Hindlimb muscle (tissue), 1 donor: Measurements from ENCODE around the gene SLC35A2. TPM values are rescaled to one million over a fixed set of nuclear protein-coding genes. Genes with fewer than 3 reads are reported as not detected.

Experiments used
- DNase-seq: peaks from one replicate; pipeline ENCODE4 v3.0.0-alpha.2; 2013
- polyA plus RNA-seq: library from polyadenylated mRNA; unstranded; fragments of 120-200 nt; gene quantifications from one replicate; pipeline ENCODE4 v1.2.1, GENCODE V29; 2013; ENCODE audit not compliant: insufficient read length

SLC35A2 gene
- 16.4 TPM for polyA plus RNA-seq

DNA sequence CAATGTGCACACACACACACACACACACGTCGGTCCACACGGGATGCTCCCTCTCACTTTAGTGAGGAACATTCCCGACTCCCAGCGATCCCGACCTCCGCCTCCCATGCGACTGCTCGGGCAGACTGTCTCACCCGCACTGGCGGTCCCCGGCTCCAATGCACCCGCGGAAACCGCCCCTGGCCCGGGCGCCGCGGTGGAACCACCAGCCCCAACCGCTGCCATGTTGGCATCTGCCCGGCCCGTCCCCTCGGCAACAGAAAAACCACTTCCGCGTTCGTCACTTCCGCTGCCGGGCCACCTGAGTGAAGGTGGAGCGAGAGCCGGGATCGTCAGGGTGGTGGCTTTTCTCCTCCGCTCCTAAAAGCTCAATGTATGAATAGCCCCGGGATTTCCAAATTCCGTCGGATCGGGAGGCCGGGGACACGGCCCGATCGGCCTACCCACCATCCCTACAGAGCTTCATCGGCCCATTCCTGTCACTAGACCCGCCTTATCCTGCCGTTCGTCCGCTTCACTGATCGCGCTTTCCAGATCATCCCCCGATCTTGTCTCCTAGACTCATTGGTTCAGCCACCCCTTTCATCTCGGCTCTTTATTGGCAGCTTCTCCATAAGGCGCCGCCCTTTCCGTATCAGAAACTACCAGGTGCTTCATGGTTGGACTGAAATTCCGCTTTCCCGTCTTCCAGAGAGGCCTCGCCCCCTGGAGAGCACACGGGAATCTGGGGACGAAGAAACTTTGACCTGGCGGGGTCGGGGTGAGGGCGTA is at the start of gene SLC35A2:
Gene SLC35A2 (minus strand): TSS at position 235 of the 771 bp plus-strand sequence. CDS start 10 bp downstream, at position 225.
- DNase-seq = peak; percentile 79

DNA sequence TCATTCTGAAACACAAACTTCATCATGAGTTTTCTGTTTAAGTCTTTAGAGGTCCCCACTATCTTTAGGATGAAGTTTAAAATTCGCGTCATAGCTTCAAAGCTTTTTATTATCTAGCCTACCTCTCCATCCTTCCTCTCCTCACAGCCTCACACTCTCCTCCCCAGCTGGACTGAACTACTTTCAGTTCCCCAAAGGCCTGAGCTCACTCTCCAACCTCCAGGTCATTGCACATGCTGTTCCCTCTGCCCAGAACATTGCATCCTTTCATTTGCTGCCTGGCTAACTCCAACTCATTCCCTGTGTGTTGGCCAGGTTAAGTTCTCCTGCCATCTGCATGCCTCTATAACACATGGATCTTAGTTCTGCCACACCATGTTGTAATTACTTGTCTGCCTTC is 48.8 kb upstream of the SLC35A2 start:
- DNase-seq = no peak

DNA sequence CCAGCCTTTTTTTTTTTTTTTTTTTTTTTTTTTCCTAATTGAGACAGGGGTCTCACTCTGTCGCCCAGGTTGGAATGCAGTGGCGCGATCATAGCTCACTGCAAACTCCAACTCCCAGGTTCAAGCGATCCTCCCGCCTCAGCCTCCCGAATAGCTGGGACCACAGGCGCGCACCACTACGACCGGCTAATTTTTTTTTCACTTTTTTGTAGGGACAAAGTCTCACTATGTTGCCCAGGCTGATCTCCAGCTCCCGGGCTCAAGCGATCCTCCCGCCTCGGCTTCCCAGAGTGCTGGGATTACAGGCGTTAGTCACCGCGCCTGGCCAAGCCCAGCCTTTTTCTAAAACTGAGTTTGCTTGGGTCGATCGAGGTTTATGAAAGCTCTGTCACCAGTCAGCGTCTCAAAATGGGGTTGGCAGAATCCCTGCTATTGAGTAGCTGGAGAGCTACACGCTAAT is 47.2 kb upstream of the SLC35A2 start:
- peak; percentile 36 for DNase-seq

DNA sequence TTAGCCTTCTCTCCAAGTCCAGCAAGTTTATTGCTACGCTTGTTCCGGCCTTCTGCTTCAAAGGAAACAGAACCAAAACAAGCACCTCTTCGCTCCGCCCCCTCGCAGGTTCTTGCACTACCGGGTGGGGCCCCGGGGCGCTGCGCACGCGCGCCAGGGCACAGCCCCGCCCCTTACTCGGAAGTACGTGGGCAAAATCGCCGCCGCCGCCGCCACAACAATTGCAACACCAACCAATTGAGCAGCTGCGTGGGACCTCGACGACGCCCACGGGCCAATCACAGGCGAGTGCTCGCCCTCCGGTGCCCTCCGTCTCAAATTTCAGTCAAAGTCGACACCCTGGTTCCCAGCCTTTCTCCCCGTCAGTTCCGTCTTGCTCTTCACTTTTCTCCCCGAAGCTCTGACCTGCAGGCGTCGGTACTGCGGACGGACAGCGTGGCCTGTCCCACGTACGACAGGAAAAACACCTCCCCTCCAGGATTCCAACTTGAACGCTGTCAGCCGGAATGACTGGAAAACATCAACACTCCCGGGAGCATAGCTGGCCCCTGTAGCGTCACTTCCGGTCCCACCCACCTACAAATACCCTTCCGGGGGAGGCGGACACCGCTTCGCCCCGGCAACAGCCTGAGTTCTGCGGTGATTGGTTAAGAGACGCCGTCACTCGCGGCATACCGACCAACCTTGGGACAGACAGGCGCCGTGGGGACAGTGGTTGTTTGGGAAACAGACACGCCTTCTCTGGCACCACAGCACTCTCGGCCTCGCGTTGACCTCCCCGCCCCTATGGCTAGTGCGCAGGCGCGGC is 46.6 kb upstream of the SLC35A2 start:
- peak; percentile 96 for DNase-seq

DNA sequence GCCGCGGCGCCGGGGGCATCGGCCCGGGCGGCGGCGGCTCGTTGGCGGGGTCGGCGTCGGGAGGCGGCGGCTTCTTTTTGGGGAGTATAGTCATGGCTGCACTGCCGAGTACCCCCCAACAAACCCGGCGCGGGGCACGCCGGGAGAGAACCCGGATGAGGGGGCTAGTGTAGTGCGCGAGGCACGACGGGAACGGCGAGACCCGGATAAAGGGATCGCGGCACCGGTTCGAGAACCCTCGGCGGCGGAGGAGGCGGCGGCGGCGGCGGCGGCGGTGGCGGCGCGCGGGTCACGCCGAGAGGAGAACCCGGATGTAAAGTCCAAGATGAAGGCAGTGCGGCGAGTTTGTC is 46.0 kb upstream of the SLC35A2 start, which contains the start of gene OTUD5:
Gene OTUD5 (minus strand): TSS at position 131 of the 350 bp plus-strand sequence. CDS start 37 bp downstream, at position 94.
- peak; percentile 55 for DNase-seq

DNA sequence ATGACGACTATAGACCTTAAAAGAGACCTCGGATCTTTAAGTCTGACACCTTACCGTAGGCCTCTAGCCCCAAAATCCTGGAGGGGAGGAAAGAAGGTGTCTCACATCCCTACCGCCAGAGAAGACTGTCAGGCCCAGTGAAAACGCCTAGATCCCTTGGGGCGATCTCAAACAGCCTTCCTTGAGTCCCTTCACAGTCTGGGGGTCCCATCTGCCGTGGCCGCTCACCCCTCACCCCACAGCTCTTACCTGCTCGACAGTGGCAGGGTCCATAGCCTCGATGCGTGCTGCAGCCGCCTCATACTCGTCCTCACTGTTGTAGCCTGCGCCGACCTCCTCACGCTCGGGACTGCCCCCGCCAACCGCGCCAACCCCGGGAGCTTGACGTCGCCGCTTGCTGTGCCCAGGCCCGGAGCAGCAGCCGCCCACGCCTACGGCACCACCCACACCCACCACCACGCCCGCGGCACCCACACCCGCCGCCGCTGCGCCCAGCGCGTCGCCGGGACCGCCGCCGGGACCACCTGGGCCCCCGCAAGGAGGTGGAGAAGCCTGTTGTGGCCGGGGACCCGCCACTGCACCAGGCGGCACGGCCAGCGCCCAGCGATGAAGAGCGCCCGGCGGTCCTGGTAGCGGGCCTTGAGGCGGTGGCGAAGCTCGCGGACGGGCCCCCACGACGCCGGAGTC is 45.4 kb upstream of the SLC35A2 start:
- DNase-seq = no peak

DNA sequence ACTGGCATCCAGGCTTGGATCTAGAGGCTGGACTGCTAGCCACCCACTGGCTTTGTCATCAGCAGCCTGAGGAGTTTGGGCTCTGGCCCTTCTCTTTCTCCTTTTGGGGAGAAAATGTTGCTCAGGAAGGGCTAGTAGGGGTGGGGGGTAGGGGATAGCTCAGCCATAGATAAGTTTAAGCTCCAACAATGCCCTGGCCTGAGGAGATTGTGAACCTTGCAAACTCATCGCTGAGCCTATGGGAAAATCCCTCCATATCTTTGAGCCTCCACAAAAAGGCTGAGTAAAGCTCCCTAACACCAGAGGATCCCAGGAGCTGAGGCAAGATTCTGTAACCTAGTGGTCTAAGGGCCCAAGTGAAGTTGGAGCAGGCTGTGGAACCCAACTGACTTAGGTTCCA is 37.1 kb upstream of the SLC35A2 start:
- no peak for DNase-seq

DNA sequence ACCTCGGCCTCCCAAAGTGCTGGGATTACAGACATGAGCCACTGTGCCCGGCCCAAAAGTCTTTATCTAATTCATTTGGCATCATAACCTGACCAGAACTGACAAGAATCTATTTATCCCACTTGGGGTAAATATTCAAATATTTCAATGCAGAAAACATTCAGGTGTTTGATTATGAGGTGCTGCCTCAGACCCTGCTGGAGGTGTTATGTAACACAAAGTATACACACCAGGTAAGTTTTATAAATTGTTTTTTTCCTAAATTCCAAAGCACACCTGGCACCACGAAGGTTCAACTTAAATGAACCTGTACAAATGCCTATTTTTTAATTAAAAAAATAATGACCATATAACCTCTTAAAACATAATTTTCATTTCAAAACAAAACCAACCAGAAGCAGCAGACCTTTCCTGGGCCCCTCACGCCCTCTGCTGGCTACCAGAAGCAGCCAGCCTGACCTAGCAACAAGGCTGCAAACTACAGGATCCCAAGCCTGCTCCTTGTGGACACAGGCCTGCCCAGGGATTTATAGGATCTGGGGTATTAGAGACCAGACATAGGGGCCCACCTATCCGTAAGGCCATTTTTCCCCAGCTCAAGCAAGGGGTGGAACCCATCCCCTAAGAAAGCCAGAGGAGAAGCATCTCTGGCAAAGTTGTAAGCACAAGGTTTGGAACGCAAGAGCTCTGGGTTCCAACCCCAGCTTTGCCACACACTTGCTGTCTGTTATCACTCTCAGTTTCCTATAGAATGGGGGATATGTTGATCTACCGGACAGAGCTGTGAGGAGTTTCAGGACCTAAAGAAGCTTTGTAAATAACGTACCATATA is 34.3 kb upstream of the SLC35A2 start:
- no peak for DNase-seq

DNA sequence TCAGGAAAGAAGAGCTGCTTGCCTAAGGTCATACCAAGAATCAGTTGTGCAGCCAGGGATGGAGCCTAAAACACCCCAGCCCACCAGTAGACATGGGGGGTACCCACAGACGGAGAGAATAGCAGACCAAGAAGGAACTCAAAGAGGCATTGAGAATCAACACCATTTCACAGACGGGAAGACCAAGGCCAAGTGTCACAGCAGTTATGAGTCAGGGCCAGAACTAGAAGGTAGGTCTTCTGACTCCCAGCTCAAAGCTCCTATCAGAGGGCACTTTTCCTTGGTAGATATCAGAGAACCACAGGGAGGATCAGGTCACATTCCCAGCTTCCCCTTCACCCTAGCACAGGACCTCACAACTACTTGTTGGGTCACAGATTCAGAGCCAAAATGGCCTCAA is 31.4 kb upstream of the SLC35A2 start:
- no peak for DNase-seq

DNA sequence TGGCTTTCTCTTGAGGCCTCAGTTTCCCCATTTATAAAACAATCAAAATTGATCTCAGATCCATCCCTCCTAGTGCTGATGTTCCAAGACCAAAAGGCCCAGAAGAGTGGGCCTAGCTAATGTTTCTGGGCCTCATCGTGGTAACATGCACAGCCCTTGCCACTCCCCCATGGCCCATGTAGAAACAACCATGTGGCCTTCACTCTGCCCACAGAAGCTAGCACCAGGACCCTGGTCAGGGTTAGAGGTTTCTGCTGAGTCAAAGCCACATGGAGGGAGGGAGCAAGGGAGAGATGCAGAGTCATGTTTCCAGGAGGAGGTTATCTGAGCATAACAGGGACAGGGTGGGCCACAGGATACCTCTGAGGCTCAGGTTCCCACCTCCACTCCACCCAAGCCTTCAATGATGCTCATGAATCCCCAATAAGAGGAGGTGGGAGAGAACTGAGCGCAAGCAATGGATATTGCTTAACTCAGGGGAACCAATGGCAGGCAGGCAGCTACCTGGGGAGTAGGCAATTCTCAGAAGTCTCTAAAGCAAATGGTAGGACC is 29.0 kb upstream of the SLC35A2 start:
- no peak for DNase-seq

DNA sequence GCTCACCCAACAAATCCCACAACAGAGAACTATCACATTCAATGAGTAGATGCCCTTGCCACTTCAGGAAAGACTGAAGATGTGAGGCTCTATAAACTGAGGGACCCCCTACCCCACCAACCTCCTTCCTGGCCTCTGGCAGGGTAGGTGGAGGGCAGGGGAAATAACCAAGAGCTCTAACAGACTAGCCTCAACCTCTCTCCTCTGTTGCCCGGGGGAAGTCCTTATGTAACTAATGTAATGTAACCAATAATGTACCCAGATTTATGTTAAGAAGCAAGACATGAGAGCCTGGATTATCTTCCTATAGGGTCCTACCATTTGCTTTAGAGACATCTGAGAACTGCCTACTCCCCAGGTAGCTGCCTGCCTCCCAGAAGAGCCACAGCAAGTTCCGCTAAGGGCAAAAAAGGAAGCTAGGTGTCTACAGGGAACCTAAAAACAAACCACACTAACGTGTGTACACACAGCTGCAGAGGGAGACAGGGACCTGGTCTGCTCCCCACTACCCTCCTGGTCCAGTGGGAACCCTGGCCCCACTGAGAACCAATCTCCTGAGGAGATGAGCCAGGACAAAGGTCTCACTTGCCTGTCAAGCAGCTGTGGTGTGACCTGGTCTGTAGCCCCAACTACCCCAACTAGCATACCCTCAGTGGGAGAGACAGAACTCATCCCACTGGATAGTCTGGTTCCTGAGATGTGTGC is 28.2 kb upstream of the SLC35A2 start:
- DNase-seq = no peak

DNA sequence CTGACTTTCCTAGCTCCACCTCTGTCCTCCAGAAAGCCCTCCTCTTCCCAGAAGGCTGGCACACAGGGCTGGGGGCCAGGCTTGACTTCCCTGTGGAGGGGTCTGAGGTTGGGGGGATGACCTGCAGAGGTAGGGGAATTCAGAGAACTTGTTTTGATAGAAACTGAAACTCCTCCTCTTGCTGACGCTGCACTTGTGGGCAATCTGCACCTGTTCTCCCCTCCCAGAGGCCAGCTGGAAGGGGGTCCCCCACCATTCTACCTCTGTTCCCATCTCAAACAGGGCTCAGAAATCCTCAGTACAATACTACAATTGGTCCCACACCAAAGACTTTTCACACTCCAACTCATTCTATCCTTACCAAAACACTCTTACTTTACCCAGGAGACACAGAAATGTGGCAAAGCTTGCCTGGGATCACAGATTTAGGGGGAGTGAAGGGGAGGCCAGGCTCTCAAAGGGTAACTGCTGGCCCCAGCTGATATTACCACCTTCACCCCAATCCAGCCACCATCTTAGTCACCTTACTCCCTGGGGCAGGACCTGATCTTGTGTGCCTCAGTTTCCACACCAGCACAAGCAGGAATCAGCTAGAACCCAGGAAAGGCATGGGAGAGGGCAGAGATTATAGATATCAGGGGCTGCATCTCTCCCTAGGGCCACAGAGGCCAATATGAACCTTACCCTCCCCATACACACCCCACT is 27.4 kb upstream of the SLC35A2 start:
- no peak for DNase-seq

DNA sequence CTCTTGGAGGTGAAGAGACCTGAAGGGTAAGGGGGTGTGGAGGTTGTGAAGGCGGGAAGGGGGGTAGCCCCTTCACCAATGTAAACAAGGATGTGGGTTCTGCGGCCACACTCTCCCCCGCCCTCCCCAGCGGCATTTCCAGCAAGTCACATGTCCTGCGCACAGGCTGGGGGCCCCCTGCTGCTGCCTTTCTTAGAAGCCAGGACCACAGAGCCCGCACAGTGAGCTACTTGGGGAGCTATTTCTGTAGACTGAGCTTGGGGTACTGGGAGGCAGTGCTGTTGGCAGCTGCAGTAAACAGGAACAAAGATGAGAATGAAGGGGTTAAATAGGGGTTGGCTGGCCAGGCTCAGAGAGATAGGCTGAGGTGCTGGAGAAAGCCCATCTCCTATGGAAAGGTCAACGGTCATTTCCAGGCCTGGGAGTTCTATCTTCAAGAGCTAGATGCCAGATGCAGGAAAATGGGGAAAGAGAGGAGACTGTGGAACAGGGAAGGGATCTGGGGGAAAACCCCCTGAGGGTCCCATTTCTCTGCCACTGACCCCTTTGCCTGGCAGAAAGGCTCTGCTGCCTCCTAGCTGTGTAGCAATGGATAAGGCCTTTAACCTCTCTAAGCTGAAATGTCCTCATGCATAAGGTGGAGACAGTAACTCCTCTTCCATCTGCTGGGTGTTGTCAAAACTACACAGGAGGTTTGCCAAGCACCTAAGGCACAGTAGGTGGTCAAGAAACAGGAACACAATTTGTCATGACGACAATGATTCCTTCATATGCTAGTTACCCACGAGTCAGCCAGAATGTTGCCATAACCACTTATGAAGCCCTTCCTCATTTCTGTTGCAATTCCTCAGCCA is 25.8 kb upstream of the SLC35A2 start:
- DNase-seq = no peak

DNA sequence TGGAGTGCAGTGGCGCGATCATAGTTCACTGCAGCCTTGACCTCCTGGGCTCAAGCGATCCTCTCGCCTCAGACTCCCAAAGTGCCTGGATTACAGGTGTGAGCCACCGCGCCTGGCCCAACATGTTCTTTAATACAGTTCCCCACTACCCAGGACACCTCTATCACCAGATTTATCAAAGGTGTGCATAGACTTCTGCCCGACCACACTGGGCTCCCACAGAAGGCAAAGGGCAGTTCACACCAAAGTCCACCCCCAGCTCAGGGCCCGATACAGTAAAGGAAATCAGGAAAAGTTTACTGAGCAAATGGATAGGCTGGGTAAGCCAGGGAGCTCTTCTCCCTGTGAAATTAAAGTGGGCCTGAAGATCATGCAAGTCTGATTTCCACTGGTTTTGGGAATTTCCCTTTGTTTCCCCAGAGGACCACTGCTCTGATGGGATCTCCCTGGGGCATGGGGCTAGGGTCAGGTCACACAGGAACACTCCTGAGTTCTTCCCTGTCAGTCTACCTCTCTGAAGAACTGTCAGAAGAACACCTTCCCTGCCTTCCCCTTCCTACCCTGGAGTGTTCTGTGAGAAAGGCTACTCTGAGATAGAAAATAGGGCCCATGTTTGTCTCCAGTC is 25.1 kb upstream of the SLC35A2 start:
- DNase-seq = no peak

DNA sequence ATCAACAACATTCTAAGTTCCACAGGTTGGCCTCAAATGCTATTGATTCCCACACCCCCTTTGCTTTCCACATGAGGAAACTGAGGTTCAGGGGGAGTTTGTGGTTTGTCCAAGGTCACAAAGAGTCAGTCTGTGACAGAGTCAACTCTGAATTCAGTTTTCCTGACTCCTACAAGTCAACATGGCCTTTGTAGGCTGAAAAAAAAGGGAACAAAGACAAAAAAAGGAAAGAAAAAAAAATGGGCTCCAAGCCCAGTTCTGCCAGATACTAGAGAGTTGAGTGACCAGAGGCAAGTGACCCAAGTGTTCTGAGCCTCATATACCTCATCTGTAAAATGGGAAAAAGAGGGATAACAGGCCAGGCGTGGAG is 23.8 kb upstream of the SLC35A2 start:
- no peak for DNase-seq

DNA sequence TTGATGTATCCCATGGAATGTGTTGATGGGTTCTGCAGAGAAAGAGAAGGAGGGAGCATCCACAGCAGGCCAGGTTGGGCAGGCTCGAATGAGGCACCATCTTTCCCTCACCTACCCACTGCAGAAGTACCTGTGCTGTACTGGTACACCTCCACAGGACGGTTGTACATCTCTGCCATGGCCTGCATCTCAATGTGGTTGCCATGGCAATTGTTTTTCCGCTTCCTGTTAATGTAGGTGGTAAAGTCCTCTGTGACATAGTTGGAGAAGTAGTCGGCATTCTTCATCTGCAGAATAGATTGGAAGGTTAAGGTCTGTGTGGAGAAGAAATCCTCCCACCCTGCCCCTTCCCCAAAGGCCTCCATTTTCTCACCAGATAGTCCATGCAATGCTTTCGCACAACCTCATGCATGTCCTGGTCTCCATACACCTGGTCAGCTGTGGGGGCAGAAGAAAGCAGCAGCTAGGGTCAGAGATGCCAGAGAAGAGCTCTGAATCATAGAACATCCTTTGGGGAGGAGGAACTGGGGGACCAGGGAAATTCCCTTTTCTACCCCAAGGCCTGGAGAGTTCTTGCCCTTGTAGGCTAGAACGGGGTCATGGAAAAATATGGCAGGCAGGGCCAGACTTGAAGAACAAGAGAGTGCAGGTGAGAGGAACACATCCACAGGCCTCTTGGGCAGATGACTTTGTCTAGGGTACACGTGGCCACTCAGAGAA is 23.3 kb upstream of the SLC35A2 start:
- DNase-seq = no peak

DNA sequence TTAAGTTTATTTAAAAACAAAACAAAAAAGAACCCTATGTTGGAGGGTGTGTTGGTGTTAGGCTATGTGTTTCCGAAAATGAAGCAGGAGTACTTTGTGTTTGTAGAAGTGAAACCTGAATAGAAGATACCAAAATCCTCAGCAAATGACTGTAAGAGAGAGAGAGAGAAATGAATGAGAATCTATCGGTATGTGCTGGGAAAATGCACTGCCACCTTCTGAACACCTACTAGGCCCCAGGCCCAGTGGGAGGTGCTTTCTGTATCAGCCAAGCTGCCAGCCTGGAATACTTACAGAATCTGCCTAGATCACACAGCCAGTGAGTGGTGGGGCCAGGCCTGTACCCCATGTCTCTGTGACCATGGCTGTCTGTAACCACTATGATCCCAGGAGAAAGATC is 22.3 kb upstream of the SLC35A2 start:
- DNase-seq = no peak

DNA sequence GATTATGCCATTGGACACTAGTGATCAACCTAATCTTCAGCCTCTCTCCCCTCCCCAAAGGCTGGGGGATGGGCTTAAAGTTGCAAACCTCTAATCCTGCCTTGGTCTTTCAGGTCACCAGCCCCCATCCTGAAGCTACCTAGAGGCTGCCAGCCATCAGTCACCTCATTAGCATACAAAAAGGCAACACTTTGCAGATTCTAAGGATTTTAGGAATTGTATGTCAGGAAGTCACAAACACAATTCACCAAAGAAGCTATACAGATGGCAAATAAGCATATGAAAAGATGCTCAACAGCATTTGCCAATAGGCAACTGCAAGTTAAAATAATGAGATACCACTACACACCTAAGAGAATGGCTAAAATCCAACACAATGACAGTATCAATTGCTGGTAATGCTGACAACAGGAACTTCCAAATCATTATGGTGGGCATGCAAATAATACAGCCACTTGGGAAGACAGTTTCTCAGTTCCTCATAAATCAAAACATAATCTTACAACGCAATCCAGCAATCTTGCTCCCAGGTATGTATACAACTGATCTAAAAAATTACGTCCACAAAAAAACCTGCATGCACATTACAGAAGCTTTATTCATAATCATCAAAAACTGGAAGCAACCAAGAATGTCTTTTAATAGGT is 16.4 kb upstream of the SLC35A2 start:
- DNase-seq = no peak
